NCI-H2196 (cell line): ENCODE measurements around the gene FAAH.

ENCODE experiments used
- DNase-seq: peaks from one replicate; lab custom pipeline; 2025; ENCODE audit not compliant: unreplicated experiment; lab: John Stamatoyannopoulos, UW

The FAAH gene

GRCh38 chr1:46449223-46450159 is 55.4 kb downstream of the FAAH start:
- DNase-seq, result no peak

- no peak for DNase-seq
Observed at GRCh38 chr1:46450160-46450517, 56.0 kb downstream of the FAAH start.

- no peak for DNase-seq
Observed at GRCh38 chr1:46451948-46452930, 58.1 kb downstream of the FAAH start.

- no peak for DNase-seq
Observed at GRCh38 chr1:46452931-46453325, 58.8 kb downstream of the FAAH start.

GRCh38 chr1:46453449-46453848 is 59.3 kb downstream of the FAAH start:
- no peak for DNase-seq

GRCh38 chr1:46455951-46456350 is 61.8 kb downstream of the FAAH start:
- DNase-seq, result no peak

GRCh38 chr1:46456411-46456963 is 62.4 kb downstream of the FAAH start:
- no peak for DNase-seq

- DNase-seq, result no peak
Observed at GRCh38 chr1:46457178-46457577, 63.1 kb downstream of the FAAH start.

GRCh38 chr1:46458190-46458589 is 64.1 kb downstream of the FAAH start:
- no peak for DNase-seq

- DNase-seq, result no peak
Observed at GRCh38 chr1:46458846-46459245, 64.7 kb downstream of the FAAH start.

- DNase-seq, result no peak
Observed at GRCh38 chr1:46459315-46459714, 65.2 kb downstream of the FAAH start.

- no peak for DNase-seq
Observed at GRCh38 chr1:46461017-46461808, 67.1 kb downstream of the FAAH start.

GRCh38 chr1:46461809-46462448 is 67.8 kb downstream of the FAAH start:
- no peak for DNase-seq
